Mononuclear cell (primary cell): ENCODE measurements around the gene PEMT. TPM values are rescaled to one million over a fixed set of nuclear protein-coding genes. Genes with fewer than 3 reads are reported as not detected.

Source experiments
- H3K27me3 ChIP-seq: 2 replicates; pipeline ENCODE4 v1.6.0; 2011; ENCODE audit warnings: low read length, control low read depth; ENCODE audit not compliant: insufficient read depth
- H3K4me1 ChIP-seq: 2 replicates; pipeline ENCODE4 v1.5.1; 2011; ENCODE audit warnings: mild to moderate bottlenecking, low read length, control low read depth; ENCODE audit not compliant: insufficient read depth
- H3K4me3 ChIP-seq: 2 replicates; pipeline ENCODE4 v1.5.1; 2011; ENCODE audit warnings: mild to moderate bottlenecking, low read length, moderate library complexity
- H3K9me3 ChIP-seq: 2 replicates; pipeline ENCODE4 v1.5.1; 2011; ENCODE audit warnings: low read depth, mild to moderate bottlenecking, control low read depth, low read length
- total RNA-seq: library from RNA; depleted of rRNA; stranded (reverse); fragments of >200 nt; gene quantifications from one replicate; pipeline ENCODE4 v1.2.3, GENCODE V29; 2012

Gene PEMT
- total RNA-seq, 1 donor = 13.9 TPM

DNA sequence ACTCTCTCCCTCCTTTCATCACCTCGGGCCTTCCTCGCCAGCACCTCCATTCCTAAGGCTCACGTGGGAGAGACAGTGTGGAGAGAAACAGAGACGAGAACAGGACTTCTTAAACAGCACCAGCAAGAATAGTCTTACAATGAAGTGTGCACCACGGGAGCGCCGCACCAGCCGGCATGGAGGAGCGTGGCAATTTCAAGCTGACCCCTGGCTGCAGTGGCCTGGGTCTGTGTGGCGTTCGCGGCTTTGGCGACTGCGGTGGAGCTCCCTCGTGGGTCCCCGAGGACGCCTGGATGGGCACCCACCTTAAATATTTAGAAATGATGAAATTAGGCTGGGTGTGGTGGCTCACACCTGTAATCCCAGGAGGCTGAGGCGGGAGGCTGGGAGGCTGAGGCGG is 135.3 kb downstream of the PEMT start:
- H3K9me3 ChIP-seq = no peaks in the 10 kb centered on the region
- no peaks in the 10 kb centered on the region for H3K4me1 ChIP-seq
- no peak overlapping the region for H3K4me3 ChIP-seq
- H3K27me3 ChIP-seq = no peaks in the 10 kb centered on the region

Other genes with a start within 250 kb of the PEMT start
- gene MED9, start 114.7 kb downstream of the PEMT start, total RNA-seq = 27.0 TPM
- 1.6 TPM for gene RASD1, start 95.3 kb downstream of the PEMT start, total RNA-seq
- 8.9 TPM for gene RAI1, start 89.8 kb upstream of the PEMT start, total RNA-seq
- gene SREBF1, start 245.3 kb upstream of the PEMT start, total RNA-seq = 61.9 TPM